ENCODE results near the gene VPS8.

VPS8 gene

GRCh38 chr3:184811034-184811433 lies 932 bp upstream of the VPS8 start:
- no peak for DNase-seq (ENCODE audit: low spot score)

GRCh38 chr3:184811663-184811998 lies 335 bp upstream of the VPS8 start:
- DNase-seq (ENCODE audit: low spot score): no peak

- DNase-seq (ENCODE audit: low spot score): no peak
Observed at GRCh38 chr3:184812662-184813042, 686 bp downstream of the VPS8 start.

- no peak for DNase-seq (ENCODE audit: low spot score)
Observed at GRCh38 chr3:184813357-184813756, 1.4 kb downstream of the VPS8 start.

GRCh38 chr3:184814214-184814613 lies 2.2 kb downstream of the VPS8 start:
- no peak for DNase-seq (ENCODE audit: low spot score)

GRCh38 chr3:184815046-184815930 lies 3.3 kb downstream of the VPS8 start:
- no peak for DNase-seq (ENCODE audit: low spot score)

- DNase-seq (ENCODE audit: low spot score): no peak
Observed at GRCh38 chr3:184816614-184817013, 4.6 kb downstream of the VPS8 start.

GRCh38 chr3:184820525-184820924 lies 8.6 kb downstream of the VPS8 start:
- DNase-seq (ENCODE audit: low spot score): no peak

- no peak for DNase-seq (ENCODE audit: low spot score)
Observed at GRCh38 chr3:184821034-184821433, 9.1 kb downstream of the VPS8 start.

- DNase-seq (ENCODE audit: low spot score): no peak
Observed at GRCh38 chr3:184822081-184822480, 10.1 kb downstream of the VPS8 start.

- DNase-seq (ENCODE audit: low spot score): no peak
Observed at GRCh38 chr3:184822654-184823053, 10.7 kb downstream of the VPS8 start.

- no peak for DNase-seq (ENCODE audit: low spot score)
Observed at GRCh38 chr3:184823990-184824389, 12.0 kb downstream of the VPS8 start.

GRCh38 chr3:184825121-184825820 lies 13.3 kb downstream of the VPS8 start:
- DNase-seq (ENCODE audit: low spot score): no peak

GRCh38 chr3:184827572-184827971 lies 15.6 kb downstream of the VPS8 start:
- DNase-seq (ENCODE audit: low spot score): no peak

- DNase-seq (ENCODE audit: low spot score): no peak
Observed at GRCh38 chr3:184832044-184832443, 20.1 kb downstream of the VPS8 start.

GRCh38 chr3:184832903-184833302 lies 20.9 kb downstream of the VPS8 start:
- DNase-seq (ENCODE audit: low spot score): no peak

GRCh38 chr3:184836090-184836822 lies 24.3 kb downstream of the VPS8 start:
- DNase-seq (ENCODE audit: low spot score): no peak

- DNase-seq (ENCODE audit: low spot score): no peak
Observed at GRCh38 chr3:184842433-184842832, 30.5 kb downstream of the VPS8 start.

- no peak for DNase-seq (ENCODE audit: low spot score)
Observed at GRCh38 chr3:184845819-184846218, 33.9 kb downstream of the VPS8 start.

GRCh38 chr3:184846496-184846895 lies 34.5 kb downstream of the VPS8 start:
- DNase-seq (ENCODE audit: low spot score): no peak

GRCh38 chr3:184848934-184849333 lies 37.0 kb downstream of the VPS8 start:
- DNase-seq (ENCODE audit: low spot score): no peak

GRCh38 chr3:184850201-184850600 lies 38.2 kb downstream of the VPS8 start:
- no peak for DNase-seq (ENCODE audit: low spot score)

- no peak for DNase-seq (ENCODE audit: low spot score)
Observed at GRCh38 chr3:184857099-184857498, 45.1 kb downstream of the VPS8 start.

All from globus pallidus (tissue), 1 donor.